Glomerular endothelial cell (primary cell): ENCODE results near the gene VILL. TPM values are rescaled to one million over a fixed set of nuclear protein-coding genes. Genes with fewer than 3 reads are reported as not detected.
"Not testable (repeated sequence)": the region's sequence is repeated elsewhere in the genome, so short reads cannot be mapped to it uniquely, and the experiment has no call there.

Experiments used
- DNase-seq: peaks from one replicate; pipeline ENCODE4 v3.0.0-alpha.2; 2011; ENCODE audit warnings: low read depth, low spot score; ENCODE audit errors: extremely low read depth
- total RNA-seq: library from RNA; depleted of rRNA; stranded (reverse); fragments of >200 nt; gene quantifications from 2 replicates; pipeline ENCODE4 v1.2.3, GENCODE V29; 2015

VILL gene
- total RNA-seq, 1 donor from 2014 or later: 7.6 TPM

GRCh38 chr3:37984596-37984995 is 6.0 kb upstream of the VILL start:
- DNase-seq: no peak

DNA sequence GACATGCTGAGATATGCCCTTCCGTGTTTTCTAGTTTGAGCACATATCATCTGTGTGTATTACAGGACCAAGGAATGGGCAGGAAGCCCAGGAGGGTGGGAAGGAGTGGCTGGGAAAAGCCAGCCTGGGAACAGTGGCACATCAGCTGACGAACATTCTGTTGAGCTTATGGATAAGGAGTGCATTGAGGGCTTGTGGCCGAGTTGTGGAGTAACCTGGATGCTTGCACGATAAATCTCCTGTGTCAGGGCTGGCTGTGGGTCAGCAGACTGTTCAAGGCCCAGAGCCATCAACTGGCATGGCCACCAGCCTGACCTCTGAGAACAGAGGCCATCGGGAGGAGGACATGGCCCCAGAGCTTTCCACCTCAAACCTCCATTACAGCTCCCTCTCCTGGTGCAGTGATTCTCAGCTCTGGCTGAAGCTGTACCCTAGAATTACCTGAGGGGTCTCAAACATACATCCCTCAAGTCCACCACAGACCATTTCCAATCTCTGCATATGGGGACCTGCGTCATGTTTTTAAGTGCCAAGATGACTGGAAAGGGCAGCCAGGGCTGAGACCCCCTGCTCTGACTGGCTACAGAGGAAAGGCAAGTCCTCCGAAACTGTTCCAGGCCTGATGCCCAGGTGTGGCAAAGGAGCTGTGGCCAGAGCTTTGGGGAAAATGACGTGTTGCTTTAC is 4.8 kb upstream of the VILL start:
- DNase-seq: no peak

GRCh38 chr3:37986479-37987314 is 3.9 kb upstream of the VILL start:
- DNase-seq: no peak

- no peak for DNase-seq
Measured at GRCh38 chr3:37987315-37987697, 3.3 kb upstream of the VILL start.

DNA sequence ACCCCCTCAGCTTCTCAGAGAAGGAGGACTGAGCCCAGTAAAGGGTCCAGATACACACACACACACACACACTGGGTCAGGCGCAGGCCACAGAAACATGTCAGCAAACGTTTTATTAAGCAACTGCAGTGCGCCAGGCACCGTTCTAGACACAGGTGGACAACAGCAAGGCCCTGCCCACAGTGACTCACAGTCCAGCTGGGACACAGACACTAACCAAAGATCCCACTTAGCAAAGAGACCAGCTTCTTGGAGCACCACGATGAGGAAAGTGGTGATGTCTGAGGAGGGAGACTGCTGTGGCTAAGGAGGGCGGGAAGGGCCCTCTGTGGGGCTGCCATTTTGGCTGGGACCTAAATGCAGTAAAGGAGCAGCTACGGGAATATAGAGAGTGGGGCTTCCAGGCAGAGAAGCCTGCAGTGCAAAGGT is 2.8 kb upstream of the VILL start:
- DNase-seq: no peak

DNA sequence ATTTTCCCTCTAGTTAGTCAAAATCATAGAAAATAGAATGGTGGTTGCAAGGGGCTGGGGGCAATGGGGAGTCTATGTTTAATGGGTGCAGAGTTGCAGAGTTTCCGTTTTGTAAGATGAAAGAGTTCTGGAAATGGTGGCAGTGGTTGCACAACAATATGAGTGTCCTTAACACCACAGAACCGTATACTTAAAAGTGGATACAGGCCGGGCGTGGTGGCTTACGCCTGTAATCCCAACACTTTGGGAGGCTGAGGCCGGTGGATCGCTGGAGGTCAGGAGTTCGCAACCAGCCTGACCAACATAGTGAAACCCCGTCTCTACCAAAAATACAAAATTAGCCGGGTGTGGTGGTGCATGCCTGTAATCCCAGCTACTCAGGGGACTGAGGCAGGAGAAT is 2.2 kb upstream of the VILL start:
- DNase-seq: not testable (repeated sequence)

- no peak for DNase-seq
Measured at GRCh38 chr3:37988931-37989525, 1.6 kb upstream of the VILL start.

- no peak for DNase-seq
Measured at GRCh38 chr3:37989821-37990480, 635 bp upstream of the VILL start.

- DNase-seq: no peak
Measured at GRCh38 chr3:37991109-37991508, 523 bp downstream of the VILL start.

- DNase-seq: no peak
Measured at GRCh38 chr3:37991823-37992222, 1.2 kb downstream of the VILL start.

- no peak for DNase-seq
Measured at GRCh38 chr3:37992271-37993066, 1.9 kb downstream of the VILL start.

GRCh38 chr3:37993067-37993455 is 2.5 kb downstream of the VILL start:
- no peak for DNase-seq

GRCh38 chr3:37993460-37993819 is 2.9 kb downstream of the VILL start:
- no peak for DNase-seq

- no peak for DNase-seq
Measured at GRCh38 chr3:37993820-37994638, 3.4 kb downstream of the VILL start.

- DNase-seq: no peak
Measured at GRCh38 chr3:37994639-37994972, 4.0 kb downstream of the VILL start.

DNA sequence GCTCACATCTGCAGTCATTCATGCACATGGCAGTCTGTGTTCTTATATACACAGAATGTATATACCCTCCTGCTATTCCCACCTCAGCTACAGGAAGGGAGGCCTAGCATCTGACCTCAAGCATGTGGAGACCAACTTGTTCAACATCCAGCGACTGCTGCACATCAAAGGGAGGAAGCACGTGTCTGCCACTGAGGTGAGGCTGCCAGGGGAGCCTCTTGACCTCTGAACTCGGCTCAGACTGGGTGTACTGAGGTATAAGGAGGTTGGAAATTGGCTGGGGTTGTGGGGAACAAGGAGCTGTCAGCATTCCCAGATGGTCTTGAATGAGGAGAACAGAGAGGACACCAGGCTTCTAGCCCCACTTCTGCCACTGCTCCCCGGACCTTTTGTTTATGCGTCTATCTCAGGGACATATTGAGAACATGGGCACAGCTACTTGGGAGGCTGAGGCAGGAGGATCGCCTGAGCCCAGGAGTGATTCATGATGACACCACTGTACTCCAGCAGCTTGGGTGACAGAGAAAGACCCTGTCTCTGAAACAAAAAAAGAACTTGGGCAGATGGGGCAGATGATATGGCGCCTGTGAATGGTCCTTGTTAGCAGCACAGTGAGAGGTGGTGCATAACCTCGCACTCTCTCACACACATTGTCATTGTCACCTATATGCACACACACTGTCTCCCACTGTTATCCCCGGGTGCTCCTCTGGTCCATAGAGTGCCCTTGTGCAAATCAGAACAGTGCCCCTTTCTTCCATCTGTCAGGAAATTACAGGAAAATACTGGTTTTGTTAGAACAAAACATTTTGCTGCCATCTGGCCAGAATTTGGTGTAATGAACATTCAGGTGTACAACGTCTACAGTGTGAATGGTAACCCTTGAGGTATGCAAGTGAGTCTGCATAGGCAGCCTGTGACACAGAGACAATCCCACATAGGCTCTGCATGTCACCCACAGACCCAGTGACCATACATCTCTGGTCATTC is 5.4 kb downstream of the VILL start:
- DNase-seq: no peak

- DNase-seq: peak; percentile 68
Measured at GRCh38 chr3:37996785-37997301, 6.3 kb downstream of the VILL start.

DNA sequence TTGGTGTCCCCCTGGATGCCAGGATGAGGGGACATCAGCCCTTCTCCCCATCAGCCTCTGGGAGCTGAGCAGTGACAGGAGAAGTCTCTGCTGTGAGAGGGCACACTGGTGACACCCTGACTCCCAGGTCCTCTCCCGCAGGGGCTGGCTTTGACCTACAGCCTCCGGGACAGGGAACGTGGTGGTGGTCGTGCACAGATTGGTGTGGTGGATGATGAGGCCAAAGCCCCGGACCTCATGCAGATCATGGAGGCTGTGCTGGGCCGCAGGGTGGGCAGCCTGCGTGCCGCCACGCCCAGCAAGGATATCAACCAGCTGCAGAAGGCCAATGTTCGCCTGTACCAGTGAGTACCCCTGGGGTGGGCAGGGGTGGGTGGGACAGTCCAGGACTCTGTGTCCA is 6.8 kb downstream of the VILL start:
- no peak for DNase-seq
